NCI-H1105 treated with DMSO at 0.1 percent for 48 hours (cell line): ENCODE results near the gene EIF4B.
A peak's percentile ranks its signal among the peaks of the same experiment; 100 is the strongest.

ENCODE experiments used
- DNase-seq: peaks from one replicate; lab custom pipeline; 2025; lab: John Stamatoyannopoulos, UW

EIF4B gene

GRCh38 chr12:53044896-53045695 lies 38.8 kb downstream of the EIF4B start:
- DNase-seq, result no peak

GRCh38 chr12:53045696-53046045 lies 39.4 kb downstream of the EIF4B start:
- no peak for DNase-seq

- peak; percentile 47 for DNase-seq
Observed at GRCh38 chr12:53046655-53047220, 40.5 kb downstream of the EIF4B start.

GRCh38 chr12:53047221-53048032 lies 41.2 kb downstream of the EIF4B start:
- peak; percentile 38 for DNase-seq

- no peak for DNase-seq
Observed at GRCh38 chr12:53048033-53048779, 42.0 kb downstream of the EIF4B start.

GRCh38 chr12:53048780-53049401 lies 42.6 kb downstream of the EIF4B start:
- DNase-seq, result no peak

- DNase-seq, result no peak
Observed at GRCh38 chr12:53049571-53050318, 43.5 kb downstream of the EIF4B start, which contains the start of gene TNS2. TSS of gene TNS2 (plus strand) at chr12:53050065. CDS start at chr12:53050186, 121 bp downstream.

- DNase-seq, result no peak
Observed at GRCh38 chr12:53050426-53051057, 44.3 kb downstream of the EIF4B start.

GRCh38 chr12:53051058-53051880 lies 45.0 kb downstream of the EIF4B start:
- DNase-seq, result no peak

- DNase-seq, result no peak
Observed at GRCh38 chr12:53051881-53052412, 45.7 kb downstream of the EIF4B start.

GRCh38 chr12:53052419-53053217 lies 46.4 kb downstream of the EIF4B start:
- peak; percentile 16 for DNase-seq

GRCh38 chr12:53053218-53054111 lies 47.2 kb downstream of the EIF4B start:
- DNase-seq, result peak; percentile 67

- peak; percentile 84 for DNase-seq
Observed at GRCh38 chr12:53054112-53054878, 48.0 kb downstream of the EIF4B start.

GRCh38 chr12:53055471-53056266 lies 49.4 kb downstream of the EIF4B start:
- no peak for DNase-seq

GRCh38 chr12:53056296-53056695 lies 50.0 kb downstream of the EIF4B start:
- DNase-seq, result no peak

- no peak for DNase-seq
Observed at GRCh38 chr12:53056901-53057300, 50.6 kb downstream of the EIF4B start.
